ENCODE results near the gene CABP7. TPM values are rescaled to one million over a fixed set of nuclear protein-coding genes. Genes with fewer than 3 reads are reported as not detected.
A peak's percentile ranks its signal among the peaks of the same experiment; 100 is the strongest.

The CABP7 gene
- total and polyA plus RNA-seq, 8 donors = 0.12 to 0.35 TPM; not detected in 6

DNA sequence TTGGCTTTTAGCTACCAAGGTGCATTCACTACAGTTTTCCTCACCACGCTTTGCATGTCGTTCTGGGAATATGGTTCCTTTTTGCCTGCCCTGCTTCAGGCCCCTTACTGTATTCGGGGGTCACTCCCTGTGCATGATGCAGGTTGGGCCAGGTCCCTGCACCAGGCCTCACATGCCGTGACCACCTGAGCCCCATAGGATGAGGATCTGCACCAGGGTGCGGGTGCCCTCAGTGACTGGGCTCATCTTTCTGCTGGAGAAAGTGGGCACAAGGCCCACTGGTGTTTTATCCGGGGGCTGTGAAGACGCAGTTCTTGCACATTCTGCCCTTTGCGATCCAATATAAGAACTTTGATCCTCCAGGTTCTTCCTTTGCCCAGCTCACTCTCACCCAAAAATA, 45.7 kb upstream of the CABP7 start:
- intact Hi-C loops (cut with DNase I; ENCODE audit: low total_unique reads) = no loop called here
- H3K4me3 ChIP-seq = no peak overlapping the region
- H3K36me3 ChIP-seq = peaks cover 71 to 100% (median 99%) of the 10 kb centered on the region in 4 donors
- TF ChIP-seq EP300 (IDR thresholded peaks at IDR 0.05) = no peak
- H3K4me1 ChIP-seq = peaks cover 0 to 2% (median 0%) of the 10 kb centered on the region in 4 donors
- 89 to 98% (median 94%) methylated on average over 8 of the region's 8 CpGs for WGBS, 5 donors
- no peak for DNase-seq
- H3K27ac ChIP-seq = no peak overlapping the region
- no peaks in the 10 kb centered on the region for H3K9me3 ChIP-seq
- no peaks in the 10 kb centered on the region for H3K27me3 ChIP-seq

DNA sequence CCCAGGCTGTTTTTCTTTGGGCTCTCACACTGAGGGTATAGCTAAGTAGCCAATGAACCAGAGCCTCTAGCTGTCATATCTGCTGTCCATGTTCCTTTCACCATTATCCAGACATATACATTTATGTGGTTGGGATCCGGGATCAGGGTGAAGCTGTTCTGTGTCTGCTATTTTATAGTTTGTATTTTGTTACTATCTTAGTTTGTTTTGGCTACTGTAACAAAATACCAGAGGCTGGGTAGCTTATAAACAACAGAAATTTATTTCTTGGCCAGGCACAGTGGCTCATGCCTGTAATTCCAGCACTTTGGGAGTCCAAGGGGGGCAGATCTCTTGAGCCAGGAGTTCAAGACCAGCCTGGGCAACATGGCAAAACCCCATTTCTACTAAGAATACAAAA, 40.5 kb upstream of the CABP7 start:
- H3K9me3 ChIP-seq = no peaks in the 10 kb centered on the region
- 52 to 83% (median 71%) methylated on average over 1 of the region's 1 CpG for WGBS, 5 donors
- H3K4me3 ChIP-seq = no peak overlapping the region
- H3K36me3 ChIP-seq = peaks cover 81 to 100% (median 100%) of the 10 kb centered on the region in 4 donors
- peaks cover 0 to 3% (median 0%) of the 10 kb centered on the region in 4 donors for H3K4me1 ChIP-seq
- no peak overlapping the region for H3K27ac ChIP-seq
- TF ChIP-seq POLR2A (IDR thresholded peaks at IDR 0.05) = no peak
- no peak for DNase-seq
- no peaks in the 10 kb centered on the region for H3K27me3 ChIP-seq
- intact Hi-C loops (cut with DNase I; ENCODE audit: low total_unique reads) = no loop called here

GRCh38 chr22:29683536-29683935, 36.3 kb upstream of the CABP7 start:
- Histone ChIP-seq H3K27ac (no peak overlapping the region), H3K27me3 (no peaks in the 10 kb centered on the region), H3K4me1 (peaks cover 0 to 3% (median 0%) of the 10 kb centered on the region in 4 donors), H3K9me3 (no peaks in the 10 kb centered on the region), H3K36me3 (peaks cover 45 to 100% (median 99%) of the 10 kb centered on the region in 4 donors), H3K4me3 (no peak overlapping the region)
- WGBS, 5 donors = 89 to 92% (median 91%) methylated on average over 4 of the region's 4 CpGs
- intact Hi-C loops (cut with DNase I; ENCODE audit: low total_unique reads) = no loop called here
- no peak for TF ChIP-seq CTCF (IDR thresholded peaks at IDR 0.05)
- TF ChIP-seq POLR2A (IDR thresholded peaks at IDR 0.05) = no peak
- TF ChIP-seq POLR2AphosphoS5 (IDR thresholded peaks at IDR 0.05) = no peak
- TF ChIP-seq EP300 (IDR thresholded peaks at IDR 0.05) = no peak
- DNase-seq = no peak

GRCh38 chr22:29684244-29684643, 35.6 kb upstream of the CABP7 start:
- H3K27me3 ChIP-seq = no peaks in the 10 kb centered on the region
- peaks cover 38 to 95% (median 93%) of the 10 kb centered on the region in 4 donors for H3K36me3 ChIP-seq
- no peak overlapping the region for H3K27ac ChIP-seq
- H3K9me3 ChIP-seq = no peaks in the 10 kb centered on the region
- TF ChIP-seq POLR2AphosphoS5 (IDR thresholded peaks at IDR 0.05) (no peak), CTCF (IDR thresholded peaks at IDR 0.05) (no peak), EP300 (IDR thresholded peaks at IDR 0.05) (no peak), POLR2A (IDR thresholded peaks at IDR 0.05) (no peak)
- 94 to 99% (median 97%) methylated on average over 4 of the region's 4 CpGs for WGBS, 5 donors
- DNase-seq = no peak
- peaks cover 0 to under 1% (median 0%) of the 10 kb centered on the region in 4 donors for H3K4me1 ChIP-seq
- intact Hi-C loops (cut with DNase I; ENCODE audit: low total_unique reads) = no loop called here
- no peak overlapping the region for H3K4me3 ChIP-seq

DNA sequence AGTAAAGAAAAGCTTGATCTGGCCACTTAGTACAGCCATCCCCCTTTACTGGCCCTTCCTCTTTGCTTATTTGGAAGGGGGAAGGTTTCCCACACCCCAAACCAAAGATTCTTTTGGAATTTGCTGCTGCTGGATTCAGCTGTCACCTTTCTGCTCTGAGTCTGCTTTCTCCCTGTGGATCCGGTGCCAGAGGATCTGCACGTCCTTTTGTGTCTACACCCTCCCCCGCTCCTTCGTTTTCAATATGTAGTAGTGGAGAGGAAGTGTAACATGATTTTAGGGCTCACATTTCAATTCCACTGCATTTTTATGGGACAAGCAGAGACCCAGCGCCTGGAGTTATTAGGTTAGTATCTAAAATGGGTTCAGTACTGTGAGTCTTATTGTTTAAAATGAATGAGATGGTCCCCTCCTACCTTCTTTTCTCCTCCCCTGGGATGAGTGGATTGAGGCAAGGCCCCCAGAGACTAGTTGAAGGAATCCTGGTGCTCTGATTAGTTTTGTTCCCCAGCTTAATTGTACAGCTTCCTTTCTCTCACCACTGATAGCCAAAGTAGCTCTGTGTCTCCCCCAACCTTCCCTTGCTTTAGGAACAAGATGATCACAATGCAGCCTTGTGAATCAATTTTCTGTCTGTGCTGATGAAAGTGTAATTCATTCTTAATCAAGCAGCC, 30.5 kb upstream of the CABP7 start:
- no peak overlapping the region for H3K4me3 ChIP-seq
- no peaks in the 10 kb centered on the region for H3K9me3 ChIP-seq
- peaks cover 0 to 9% (median 0%) of the 10 kb centered on the region in 4 donors for H3K4me1 ChIP-seq
- H3K36me3 ChIP-seq = peaks cover 11 to 80% (median 77%) of the 10 kb centered on the region in 4 donors
- TF ChIP-seq EP300 (IDR thresholded peaks at IDR 0.05) = no peak
- no peaks in the 10 kb centered on the region for H3K27me3 ChIP-seq
- 75 to 91% (median 85%) methylated on average over 5 of the region's 5 CpGs for WGBS, 5 donors
- no peak for DNase-seq
- H3K27ac ChIP-seq = no peak overlapping the region
- intact Hi-C loops (cut with DNase I; ENCODE audit: low total_unique reads) = no loop called here

DNA sequence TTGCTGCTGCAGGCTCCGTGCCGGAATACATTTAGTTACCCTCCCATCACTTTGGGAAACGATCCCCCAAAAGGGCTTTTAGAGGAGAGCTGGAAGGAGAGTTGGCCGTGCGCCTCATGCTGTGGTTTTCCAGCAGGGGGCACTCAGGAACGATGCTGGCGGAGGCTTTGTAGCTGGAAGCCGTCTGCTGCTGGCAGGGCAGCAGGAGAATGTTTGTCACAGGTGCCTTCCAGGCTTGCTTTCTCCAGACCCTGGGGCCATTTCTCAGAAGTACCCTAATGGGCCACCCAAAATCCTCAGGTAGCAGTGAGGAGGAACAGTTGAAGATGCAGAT, 30.0 kb upstream of the CABP7 start:
- WGBS, 5 donors = 22 to 48% (median 32%) methylated on average over 6 to 8 of the region's 8 CpGs
- peak; percentile 75 to 87 for DNase-seq
- TF ChIP-seq POLR2AphosphoS5 (IDR thresholded peaks at IDR 0.05) (peak in 1 of 3 donors; percentile 25), CTCF (IDR thresholded peaks at IDR 0.05) (peak in 5 of 7 experiments; percentile 38 to 56 (median 49)), POLR2A (IDR thresholded peaks at IDR 0.05) (no peak), EP300 (IDR thresholded peaks at IDR 0.05) (no peak)
- H3K27ac ChIP-seq = no peak overlapping the region
- H3K27me3 ChIP-seq = no peaks in the 10 kb centered on the region
- H3K4me1 ChIP-seq = peaks cover 0 to 9% (median 0%) of the 10 kb centered on the region in 4 donors
- H3K4me3 ChIP-seq = no peak overlapping the region
- intact Hi-C loops (cut with DNase I; ENCODE audit: low total_unique reads) = no loop called here
- peaks cover 12 to 80% (median 77%) of the 10 kb centered on the region in 4 donors for H3K36me3 ChIP-seq
- no peaks in the 10 kb centered on the region for H3K9me3 ChIP-seq
